WTC11 (cell line): Measurements from ENCODE around the gene SLC27A5.

ENCODE experiments used
- ESRRA ChIP-seq: sonication (generic); formaldehyde crosslinking; IDR thresholded peaks from 2 replicates; pipeline ENCODE4 v1.8.1; 2022; ENCODE audit warnings: mild to moderate bottlenecking, missing genetic modification reagents, borderline replicate concordance
- GRHL2 ChIP-seq: fragments of 250-450 bp; sonication (Bioruptor Pico); IDR thresholded peaks from 2 replicates; pipeline ENCODE4 v1.8.0; 2022; ENCODE audit warnings: mild to moderate bottlenecking, moderate library complexity; ENCODE audit not compliant: insufficient replicate concordance, severe bottlenecking
- PREB ChIP-seq: sonication (generic); formaldehyde crosslinking; IDR thresholded peaks from 2 replicates; pipeline ENCODE4 v1.8.1; 2022; ENCODE audit warnings: mild to moderate bottlenecking, missing genetic modification reagents, moderate library complexity, borderline replicate concordance
- ZNF138 ChIP-seq: sonication (generic); formaldehyde crosslinking; conservative IDR thresholded peaks from 2 replicates; pipeline ENCODE4 v1.8.1; 2022; ENCODE audit warnings: mild to moderate bottlenecking, moderate library complexity, missing genetic modification reagents
- ZNF396 ChIP-seq: fragments of 250-450 bp; sonication (Bioruptor Pico); IDR thresholded peaks from 2 replicates; pipeline ENCODE4 v1.8.0; 2021; ENCODE audit warnings: mild to moderate bottlenecking, moderate library complexity, borderline replicate concordance
- TF ChIP-seq, protein P1 (sequence below): fragments of 200-600 bp; IDR thresholded peaks from 2 replicates; pipeline ENCODE4 v1.8.0; 2022; ENCODE audit warnings: antibody characterized with exemption
- TF ChIP-seq, protein P2 (sequence below): sonication (generic); formaldehyde crosslinking; IDR thresholded peaks from 2 replicates; pipeline ENCODE4 v1.8.0; 2022; ENCODE audit warnings: mild to moderate bottlenecking, missing genetic modification reagents
- TF ChIP-seq, protein P3 (sequence below): sonication (generic); formaldehyde crosslinking; IDR thresholded peaks from 2 replicates; pipeline ENCODE4 v1.8.1; 2023; ENCODE audit warnings: mild to moderate bottlenecking, missing genetic modification reagents, borderline replicate concordance

DNA sequence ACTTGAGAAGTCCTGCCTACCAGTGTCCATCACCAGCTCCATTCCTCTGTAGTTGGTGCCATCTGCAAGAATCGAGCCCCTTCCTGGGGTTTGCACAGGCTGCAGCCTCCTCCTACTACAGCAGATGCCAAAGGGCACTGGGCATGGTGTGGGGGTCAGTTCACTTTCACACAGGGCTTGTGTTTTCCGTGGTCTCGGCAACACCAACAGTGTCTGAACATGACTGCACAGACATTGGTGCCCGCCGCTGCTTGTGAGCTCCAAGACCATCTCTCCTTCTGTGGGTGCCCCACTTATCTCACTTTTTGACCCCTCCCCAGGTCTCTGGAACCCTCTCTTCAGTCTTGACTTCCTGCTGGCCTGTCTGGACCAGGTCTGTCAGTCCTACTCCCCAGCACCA, 20.4 kb downstream of the SLC27A5 start:
- TF ChIP-seq, protein P1, sequence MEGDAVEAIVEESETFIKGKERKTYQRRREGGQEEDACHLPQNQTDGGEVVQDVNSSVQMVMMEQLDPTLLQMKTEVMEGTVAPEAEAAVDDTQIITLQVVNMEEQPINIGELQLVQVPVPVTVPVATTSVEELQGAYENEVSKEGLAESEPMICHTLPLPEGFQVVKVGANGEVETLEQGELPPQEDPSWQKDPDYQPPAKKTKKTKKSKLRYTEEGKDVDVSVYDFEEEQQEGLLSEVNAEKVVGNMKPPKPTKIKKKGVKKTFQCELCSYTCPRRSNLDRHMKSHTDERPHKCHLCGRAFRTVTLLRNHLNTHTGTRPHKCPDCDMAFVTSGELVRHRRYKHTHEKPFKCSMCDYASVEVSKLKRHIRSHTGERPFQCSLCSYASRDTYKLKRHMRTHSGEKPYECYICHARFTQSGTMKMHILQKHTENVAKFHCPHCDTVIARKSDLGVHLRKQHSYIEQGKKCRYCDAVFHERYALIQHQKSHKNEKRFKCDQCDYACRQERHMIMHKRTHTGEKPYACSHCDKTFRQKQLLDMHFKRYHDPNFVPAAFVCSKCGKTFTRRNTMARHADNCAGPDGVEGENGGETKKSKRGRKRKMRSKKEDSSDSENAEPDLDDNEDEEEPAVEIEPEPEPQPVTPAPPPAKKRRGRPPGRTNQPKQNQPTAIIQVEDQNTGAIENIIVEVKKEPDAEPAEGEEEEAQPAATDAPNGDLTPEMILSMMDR, result no peak
- TF ChIP-seq PREB (CRISPR knock-in tag) (no peak), GRHL2 (CRISPR knock-in tag) (no peak), ESRRA (CRISPR knock-in tag) (no peak), ZNF396 (CRISPR knock-in tag) (no peak), ZNF138 (CRISPR knock-in tag) (no peak)
- TF ChIP-seq, protein P2, sequence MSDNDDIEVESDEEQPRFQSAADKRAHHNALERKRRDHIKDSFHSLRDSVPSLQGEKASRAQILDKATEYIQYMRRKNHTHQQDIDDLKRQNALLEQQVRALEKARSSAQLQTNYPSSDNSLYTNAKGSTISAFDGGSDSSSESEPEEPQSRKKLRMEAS (CRISPR knock-in tag), result no peak
- TF ChIP-seq, protein P3, sequence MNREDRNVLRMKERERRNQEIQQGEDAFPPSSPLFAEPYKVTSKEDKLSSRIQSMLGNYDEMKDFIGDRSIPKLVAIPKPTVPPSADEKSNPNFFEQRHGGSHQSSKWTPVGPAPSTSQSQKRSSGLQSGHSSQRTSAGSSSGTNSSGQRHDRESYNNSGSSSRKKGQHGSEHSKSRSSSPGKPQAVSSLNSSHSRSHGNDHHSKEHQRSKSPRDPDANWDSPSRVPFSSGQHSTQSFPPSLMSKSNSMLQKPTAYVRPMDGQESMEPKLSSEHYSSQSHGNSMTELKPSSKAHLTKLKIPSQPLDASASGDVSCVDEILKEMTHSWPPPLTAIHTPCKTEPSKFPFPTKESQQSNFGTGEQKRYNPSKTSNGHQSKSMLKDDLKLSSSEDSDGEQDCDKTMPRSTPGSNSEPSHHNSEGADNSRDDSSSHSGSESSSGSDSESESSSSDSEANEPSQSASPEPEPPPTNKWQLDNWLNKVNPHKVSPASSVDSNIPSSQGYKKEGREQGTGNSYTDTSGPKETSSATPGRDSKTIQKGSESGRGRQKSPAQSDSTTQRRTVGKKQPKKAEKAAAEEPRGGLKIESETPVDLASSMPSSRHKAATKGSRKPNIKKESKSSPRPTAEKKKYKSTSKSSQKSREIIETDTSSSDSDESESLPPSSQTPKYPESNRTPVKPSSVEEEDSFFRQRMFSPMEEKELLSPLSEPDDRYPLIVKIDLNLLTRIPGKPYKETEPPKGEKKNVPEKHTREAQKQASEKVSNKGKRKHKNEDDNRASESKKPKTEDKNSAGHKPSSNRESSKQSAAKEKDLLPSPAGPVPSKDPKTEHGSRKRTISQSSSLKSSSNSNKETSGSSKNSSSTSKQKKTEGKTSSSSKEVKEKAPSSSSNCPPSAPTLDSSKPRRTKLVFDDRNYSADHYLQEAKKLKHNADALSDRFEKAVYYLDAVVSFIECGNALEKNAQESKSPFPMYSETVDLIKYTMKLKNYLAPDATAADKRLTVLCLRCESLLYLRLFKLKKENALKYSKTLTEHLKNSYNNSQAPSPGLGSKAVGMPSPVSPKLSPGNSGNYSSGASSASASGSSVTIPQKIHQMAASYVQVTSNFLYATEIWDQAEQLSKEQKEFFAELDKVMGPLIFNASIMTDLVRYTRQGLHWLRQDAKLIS (CRISPR knock-in tag), result no peak
